ENCODE measurements around the gene PNISR.

The PNISR gene

DNA sequence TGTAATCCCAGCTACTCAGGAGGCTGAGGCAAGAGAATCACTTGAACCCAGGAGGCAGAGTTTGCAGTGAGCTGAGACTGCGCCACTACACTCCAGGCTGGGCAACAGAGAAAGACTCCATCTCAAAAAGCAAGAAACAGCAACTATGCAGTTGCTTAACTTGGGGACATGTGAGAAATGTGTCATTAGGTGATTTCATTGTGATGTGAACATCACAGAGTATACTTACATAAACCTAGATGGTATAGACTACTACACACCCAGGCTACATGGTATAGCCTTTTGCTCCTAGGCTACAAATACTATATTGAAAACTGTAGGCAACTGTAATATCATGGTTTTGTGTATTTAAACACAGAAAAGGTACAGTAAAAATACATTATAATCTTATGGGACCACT, 27.8 kb downstream of the PNISR start:
- H3K36me3 Mint-ChIP-seq (ENCODE audit: low read depth) = peaks cover 21% of the 10 kb centered on the region
- peaks cover 7% of the 10 kb centered on the region for H3K4me1 Mint-ChIP-seq
- H3K9me3 Mint-ChIP-seq = no peaks in the 10 kb centered on the region
- H3K27ac Mint-ChIP-seq = no peak overlapping the region
- no peaks in the 10 kb centered on the region for H3K27me3 Mint-ChIP-seq (ENCODE audit: low read depth)
- TF ChIP-seq, protein P1, sequence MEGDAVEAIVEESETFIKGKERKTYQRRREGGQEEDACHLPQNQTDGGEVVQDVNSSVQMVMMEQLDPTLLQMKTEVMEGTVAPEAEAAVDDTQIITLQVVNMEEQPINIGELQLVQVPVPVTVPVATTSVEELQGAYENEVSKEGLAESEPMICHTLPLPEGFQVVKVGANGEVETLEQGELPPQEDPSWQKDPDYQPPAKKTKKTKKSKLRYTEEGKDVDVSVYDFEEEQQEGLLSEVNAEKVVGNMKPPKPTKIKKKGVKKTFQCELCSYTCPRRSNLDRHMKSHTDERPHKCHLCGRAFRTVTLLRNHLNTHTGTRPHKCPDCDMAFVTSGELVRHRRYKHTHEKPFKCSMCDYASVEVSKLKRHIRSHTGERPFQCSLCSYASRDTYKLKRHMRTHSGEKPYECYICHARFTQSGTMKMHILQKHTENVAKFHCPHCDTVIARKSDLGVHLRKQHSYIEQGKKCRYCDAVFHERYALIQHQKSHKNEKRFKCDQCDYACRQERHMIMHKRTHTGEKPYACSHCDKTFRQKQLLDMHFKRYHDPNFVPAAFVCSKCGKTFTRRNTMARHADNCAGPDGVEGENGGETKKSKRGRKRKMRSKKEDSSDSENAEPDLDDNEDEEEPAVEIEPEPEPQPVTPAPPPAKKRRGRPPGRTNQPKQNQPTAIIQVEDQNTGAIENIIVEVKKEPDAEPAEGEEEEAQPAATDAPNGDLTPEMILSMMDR (IDR thresholded peaks at IDR 0.05; ENCODE audit: unreplicated experiment in 3 of 3) = no peak
- H3K4me3 Mint-ChIP-seq = no peak overlapping the region

DNA sequence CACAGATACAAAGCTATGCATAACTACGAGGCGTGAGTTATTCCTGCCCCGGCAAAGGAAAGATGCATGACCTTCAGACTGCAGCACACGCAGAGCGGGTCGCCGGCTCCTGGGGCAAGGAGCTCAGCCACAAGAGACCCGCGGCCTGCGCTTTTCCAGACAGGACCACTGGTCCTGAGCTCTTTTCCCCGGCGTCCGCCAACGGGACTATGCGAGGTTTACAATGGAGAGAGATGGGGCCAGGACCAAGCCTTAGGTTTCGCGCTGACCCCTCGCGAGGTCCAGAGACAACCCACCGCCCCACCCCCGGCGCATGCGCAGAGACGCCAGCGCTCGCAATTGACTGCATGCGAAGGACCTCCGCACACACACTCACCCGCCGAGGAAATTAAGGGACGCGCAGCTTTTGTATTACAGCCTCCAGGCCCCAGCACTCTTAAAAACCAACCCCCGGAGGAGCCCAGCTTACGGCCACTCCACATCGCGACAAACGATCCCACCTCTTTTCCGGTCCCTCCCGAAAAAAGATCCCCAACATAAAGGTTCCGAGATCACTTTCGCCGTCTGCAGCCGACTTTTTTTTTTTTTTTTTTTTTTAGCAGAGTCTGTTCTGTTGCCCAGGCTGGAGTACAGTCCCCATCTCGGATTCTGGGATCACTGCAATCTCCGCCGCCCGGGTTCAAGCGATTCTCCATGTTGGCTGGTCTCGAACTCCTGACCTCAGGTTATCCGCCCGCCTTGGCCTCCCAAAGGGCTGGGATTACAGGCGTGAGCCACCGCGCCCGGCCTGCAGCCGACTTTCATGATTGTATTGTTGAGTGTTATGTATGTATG, 31.2 kb downstream of the PNISR start, which contains the start of gene COQ3:
COQ3 (minus strand) TSS at position 498 of the 834 bp plus-strand sequence; CDS start at position 482, 16 bp downstream.
- H3K4me1 Mint-ChIP-seq = peaks cover 7% of the 10 kb centered on the region
- H3K9me3 Mint-ChIP-seq = no peaks in the 10 kb centered on the region
- peak within 1 kb of the TSS; percentile 97 to 99 (median 98) for H3K4me3 Mint-ChIP-seq
- peak within 1 kb of the TSS; percentile 99 to 100 (median 99) for H3K27ac Mint-ChIP-seq
- H3K36me3 Mint-ChIP-seq (ENCODE audit: low read depth) = peaks cover under 1% of the 10 kb centered on the region
- TF ChIP-seq, protein P1 (IDR thresholded peaks at IDR 0.05; ENCODE audit: unreplicated experiment in 3 of 3) = no peak
- H3K27me3 Mint-ChIP-seq (ENCODE audit: low read depth) = no peaks in the 10 kb centered on the region

DNA sequence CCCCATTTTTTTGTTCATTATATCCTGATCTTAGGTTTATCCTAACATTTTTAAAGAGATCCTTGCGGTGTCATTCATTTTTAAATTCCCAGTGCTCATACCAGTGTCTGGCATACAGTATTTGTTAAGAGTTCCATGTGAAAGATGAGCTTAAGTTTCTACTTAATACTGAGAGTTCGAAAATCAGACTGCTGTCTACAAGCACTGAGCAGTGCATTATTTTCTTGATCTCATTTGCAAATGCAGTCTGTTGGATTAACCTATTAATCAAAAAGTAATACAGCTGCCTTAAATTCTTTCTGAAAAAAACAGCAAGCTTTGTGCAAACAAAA, 31.8 kb downstream of the PNISR start:
- Mint-ChIP-seq H3K27me3 (ENCODE audit: low read depth) (no peaks in the 10 kb centered on the region), H3K4me3 (peak overlapping the region; percentile 97 to 99 (median 98)), H3K36me3 (ENCODE audit: low read depth) (peaks cover 3% of the 10 kb centered on the region), H3K4me1 (peaks cover 7% of the 10 kb centered on the region), H3K9me3 (no peaks in the 10 kb centered on the region), H3K27ac (peak overlapping the region; percentile 99 to 100 (median 99))
- TF ChIP-seq, protein P1 (IDR thresholded peaks at IDR 0.05; ENCODE audit: unreplicated experiment in 3 of 3) = no peak

DNA sequence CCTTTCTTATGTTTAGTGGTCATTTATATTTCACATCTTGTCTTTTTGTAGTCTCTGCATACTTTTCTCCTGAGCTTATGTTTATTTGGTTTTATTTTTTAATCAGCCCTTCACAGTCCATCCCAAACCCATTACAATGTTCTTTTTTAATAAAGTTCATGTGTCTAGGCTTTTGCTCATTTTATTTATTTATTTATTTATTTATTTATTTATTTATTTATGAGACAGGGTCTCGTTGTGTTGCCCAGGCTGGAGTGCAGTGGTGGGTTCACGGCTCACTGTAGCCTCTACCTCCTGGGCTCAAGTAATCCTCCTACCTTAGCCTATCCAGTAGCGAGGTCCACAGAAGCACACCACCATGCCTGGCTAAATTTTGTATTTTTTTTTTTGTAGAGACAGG, 34.2 kb downstream of the PNISR start:
- Mint-ChIP-seq H3K9me3 (no peaks in the 10 kb centered on the region), H3K4me1 (peaks cover 7% of the 10 kb centered on the region), H3K4me3 (no peak overlapping the region), H3K27ac (no peak overlapping the region), H3K36me3 (ENCODE audit: low read depth) (peaks cover 3% of the 10 kb centered on the region), H3K27me3 (ENCODE audit: low read depth) (no peaks in the 10 kb centered on the region)
- TF ChIP-seq, protein P1 (IDR thresholded peaks at IDR 0.05; ENCODE audit: unreplicated experiment in 3 of 3) = no peak

DNA sequence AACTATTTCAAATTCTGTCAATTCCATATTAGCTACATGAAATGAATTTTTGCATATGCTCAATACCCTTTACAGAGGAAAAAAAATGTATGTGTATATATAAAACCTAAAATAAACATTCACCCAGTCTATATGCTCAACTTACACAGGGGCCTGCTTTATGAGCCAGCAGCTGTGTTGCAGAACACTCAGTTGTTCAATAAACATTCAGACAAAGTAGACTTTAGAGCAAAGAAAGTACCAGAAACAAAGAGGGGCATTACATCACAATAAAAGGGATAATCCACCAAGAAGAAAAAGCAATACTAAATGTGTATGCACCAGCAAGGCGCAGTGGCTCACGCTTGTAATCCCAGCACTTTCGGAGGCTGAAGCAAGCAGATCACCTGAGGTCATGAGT, 40.6 kb downstream of the PNISR start:
- Mint-ChIP-seq H3K4me1 (no peaks in the 10 kb centered on the region), H3K27ac (no peak overlapping the region), H3K4me3 (no peak overlapping the region), H3K9me3 (no peaks in the 10 kb centered on the region), H3K27me3 (ENCODE audit: low read depth) (no peaks in the 10 kb centered on the region), H3K36me3 (ENCODE audit: low read depth) (peaks cover 3% of the 10 kb centered on the region)
- TF ChIP-seq, protein P1 (IDR thresholded peaks at IDR 0.05; ENCODE audit: unreplicated experiment in 3 of 3) = no peak

DNA sequence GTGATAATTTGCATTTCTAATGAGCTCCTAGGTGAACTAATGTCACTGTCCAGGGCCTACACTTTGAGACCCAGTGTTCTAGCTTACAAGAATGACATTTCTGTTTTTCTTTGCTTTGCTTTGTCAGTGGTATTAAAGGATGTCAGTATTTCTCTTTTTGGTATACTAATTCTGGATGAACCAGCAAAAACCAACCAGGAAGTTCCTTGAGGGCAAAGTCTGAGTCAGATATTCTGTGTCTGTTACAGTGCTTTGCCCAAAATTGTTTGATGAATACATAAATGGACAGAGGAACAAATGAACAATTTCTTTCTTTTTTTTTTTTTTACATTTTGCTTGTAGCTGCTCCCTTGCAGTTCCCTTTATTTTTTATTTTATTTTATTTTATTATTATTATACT, 46.5 kb downstream of the PNISR start:
- Mint-ChIP-seq H3K4me3 (no peak overlapping the region), H3K27me3 (ENCODE audit: low read depth) (no peaks in the 10 kb centered on the region), H3K9me3 (no peaks in the 10 kb centered on the region), H3K27ac (no peak overlapping the region), H3K36me3 (ENCODE audit: low read depth) (no peaks in the 10 kb centered on the region), H3K4me1 (no peaks in the 10 kb centered on the region)
- TF ChIP-seq, protein P1 (IDR thresholded peaks at IDR 0.05; ENCODE audit: unreplicated experiment in 3 of 3) = no peak
